ENCODE data around the gene PPIF. TPM values are rescaled to one million over a fixed set of nuclear protein-coding genes. Genes with fewer than 3 reads are reported as not detected.

Gene PPIF
- total RNA-seq, 6 experiments from 2014 or later, result 53.7 to 106 (median 90.1) TPM

DNA sequence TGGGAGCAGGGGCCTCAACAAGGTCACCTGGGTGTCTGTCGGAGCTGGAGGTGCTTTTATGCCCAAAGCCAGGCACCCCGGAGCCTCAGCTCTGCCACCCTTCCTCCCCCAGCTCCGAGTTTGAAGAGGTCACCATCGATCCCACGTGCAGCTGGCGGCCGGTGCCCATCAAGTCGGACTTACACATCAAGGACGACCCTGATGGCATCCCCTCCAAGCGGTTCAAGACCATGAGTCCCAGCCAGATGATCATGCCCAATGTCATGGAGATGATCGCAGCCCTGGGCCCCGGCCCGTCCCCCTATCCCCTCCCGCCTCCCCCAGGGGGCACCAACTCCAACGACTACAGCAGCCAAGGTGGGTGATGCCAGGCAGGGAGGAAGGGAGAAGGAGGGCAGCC lies 41.3 kb upstream of the PPIF start:
- ATAC-seq (no peak), DNase-seq (peak in 1 of 3 donors; percentile 57)
- intact Hi-C loops (cut with DNase I), result no loop called here
- 97% methylated on average over 6 of the region's 15 CpGs for WGBS (ENCODE audit: insufficient coverage, low coverage, low lambda C conversion rate, missing lambda C conversion rate)
- no peak for TF ChIP-seq POLR2A (IDR thresholded peaks at IDR 0.05)
- no peaks in the 10 kb centered on the region for H3K27me3 ChIP-seq
- H3K4me1 ChIP-seq, result peaks cover 0 to 10% (median 0%) of the 10 kb centered on the region in 4 donors
- H3K36me3 ChIP-seq, result peaks cover 11 to 43% (median 26%) of the 10 kb centered on the region in 4 donors
- no peak overlapping the region for H3K4me3 ChIP-seq
- no peaks in the 10 kb centered on the region for H3K9me3 ChIP-seq
- no peak overlapping the region for H3K27ac ChIP-seq

GRCh38 chr10:79306644-79307220 lies 40.5 kb upstream of the PPIF start:
- no peak for TF ChIP-seq POLR2A (IDR thresholded peaks at IDR 0.05)
- TF ChIP-seq, protein P1, sequence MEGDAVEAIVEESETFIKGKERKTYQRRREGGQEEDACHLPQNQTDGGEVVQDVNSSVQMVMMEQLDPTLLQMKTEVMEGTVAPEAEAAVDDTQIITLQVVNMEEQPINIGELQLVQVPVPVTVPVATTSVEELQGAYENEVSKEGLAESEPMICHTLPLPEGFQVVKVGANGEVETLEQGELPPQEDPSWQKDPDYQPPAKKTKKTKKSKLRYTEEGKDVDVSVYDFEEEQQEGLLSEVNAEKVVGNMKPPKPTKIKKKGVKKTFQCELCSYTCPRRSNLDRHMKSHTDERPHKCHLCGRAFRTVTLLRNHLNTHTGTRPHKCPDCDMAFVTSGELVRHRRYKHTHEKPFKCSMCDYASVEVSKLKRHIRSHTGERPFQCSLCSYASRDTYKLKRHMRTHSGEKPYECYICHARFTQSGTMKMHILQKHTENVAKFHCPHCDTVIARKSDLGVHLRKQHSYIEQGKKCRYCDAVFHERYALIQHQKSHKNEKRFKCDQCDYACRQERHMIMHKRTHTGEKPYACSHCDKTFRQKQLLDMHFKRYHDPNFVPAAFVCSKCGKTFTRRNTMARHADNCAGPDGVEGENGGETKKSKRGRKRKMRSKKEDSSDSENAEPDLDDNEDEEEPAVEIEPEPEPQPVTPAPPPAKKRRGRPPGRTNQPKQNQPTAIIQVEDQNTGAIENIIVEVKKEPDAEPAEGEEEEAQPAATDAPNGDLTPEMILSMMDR (IDR thresholded peaks at IDR 0.05), result no peak
- ATAC-seq, result no peak
- H3K27me3 ChIP-seq, result no peaks in the 10 kb centered on the region
- no peaks in the 10 kb centered on the region for H3K9me3 ChIP-seq
- peaks cover 11 to 43% (median 26%) of the 10 kb centered on the region in 4 donors for H3K36me3 ChIP-seq
- peak in 1 of 3 donors; percentile 35 for DNase-seq
- intact Hi-C loops (cut with DNase I), result no loop called here
- no peak overlapping the region for H3K4me3 ChIP-seq
- H3K4me1 ChIP-seq, result peaks cover 0 to 6% (median 0%) of the 10 kb centered on the region in 4 donors
- WGBS (ENCODE audit: insufficient coverage, low coverage, low lambda C conversion rate, missing lambda C conversion rate), result no CpG with 5 or more reads among the region's 8 CpGs
- H3K27ac ChIP-seq, result no peak overlapping the region

GRCh38 chr10:79308016-79308415 lies 39.3 kb upstream of the PPIF start:
- Histone ChIP-seq H3K4me1 (no peaks in the 10 kb centered on the region), H3K4me3 (no peak overlapping the region), H3K27me3 (no peaks in the 10 kb centered on the region), H3K27ac (no peak overlapping the region), H3K36me3 (peaks cover 11 to 46% (median 27%) of the 10 kb centered on the region in 4 donors), H3K9me3 (no peaks in the 10 kb centered on the region)
- intact Hi-C loops (cut with DNase I), result no loop called here
- TF ChIP-seq, protein P1 (IDR thresholded peaks at IDR 0.05), result no peak
- no peak for TF ChIP-seq POLR2A (IDR thresholded peaks at IDR 0.05)
- DNase-seq, result peak in 1 of 3 donors; percentile 21
- no peak for ATAC-seq
- WGBS (ENCODE audit: insufficient coverage, low coverage, low lambda C conversion rate, missing lambda C conversion rate), result 96% methylated on average over 5 of the region's 7 CpGs

DNA sequence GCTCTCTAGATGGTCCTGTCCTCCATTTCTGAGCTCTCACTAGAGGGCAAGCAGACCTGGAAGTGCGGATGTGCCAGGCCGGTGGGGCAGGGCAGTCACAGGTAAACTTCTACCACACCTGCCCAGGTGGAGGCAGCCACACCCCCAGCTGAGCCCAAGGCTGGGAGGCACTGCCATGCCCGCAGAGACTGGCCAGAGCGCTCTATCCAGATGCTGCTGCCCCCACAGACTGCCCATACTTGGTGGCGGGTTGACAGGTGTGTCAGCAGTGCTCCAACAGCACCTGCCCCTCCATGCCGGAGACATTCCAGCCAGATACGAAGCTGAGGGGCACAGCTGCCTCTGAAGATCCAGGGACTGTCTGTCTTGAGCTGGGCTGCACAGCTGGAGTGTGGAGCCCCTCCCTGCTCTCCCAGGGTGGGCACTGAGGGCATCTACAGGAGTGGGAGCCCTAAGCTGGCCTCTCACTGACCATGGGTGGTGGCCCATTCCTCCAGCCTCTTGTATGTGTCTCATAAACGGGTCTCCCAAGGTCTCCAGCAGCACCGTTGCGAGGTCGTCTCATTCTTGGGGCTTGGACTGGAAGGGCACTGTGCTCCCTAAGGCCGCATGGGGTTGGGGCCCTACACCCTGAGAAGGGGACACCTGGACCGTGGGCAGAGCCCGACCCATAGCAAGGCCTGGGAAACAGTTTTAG lies 38.2 kb upstream of the PPIF start:
- no peaks in the 10 kb centered on the region for H3K4me1 ChIP-seq
- 80% methylated on average over 6 of the region's 14 CpGs for WGBS (ENCODE audit: insufficient coverage, low coverage, low lambda C conversion rate, missing lambda C conversion rate)
- DNase-seq, result peak in 1 of 3 donors; percentile 46
- H3K4me3 ChIP-seq, result no peak overlapping the region
- peaks cover 5 to 37% (median 24%) of the 10 kb centered on the region in 4 donors for H3K36me3 ChIP-seq
- intact Hi-C loops (cut with DNase I), result no loop called here
- TF ChIP-seq, protein P1 (IDR thresholded peaks at IDR 0.05), result no peak
- no peaks in the 10 kb centered on the region for H3K9me3 ChIP-seq
- no peaks in the 10 kb centered on the region for H3K27me3 ChIP-seq
- no peak for ATAC-seq
- no peak overlapping the region for H3K27ac ChIP-seq

DNA sequence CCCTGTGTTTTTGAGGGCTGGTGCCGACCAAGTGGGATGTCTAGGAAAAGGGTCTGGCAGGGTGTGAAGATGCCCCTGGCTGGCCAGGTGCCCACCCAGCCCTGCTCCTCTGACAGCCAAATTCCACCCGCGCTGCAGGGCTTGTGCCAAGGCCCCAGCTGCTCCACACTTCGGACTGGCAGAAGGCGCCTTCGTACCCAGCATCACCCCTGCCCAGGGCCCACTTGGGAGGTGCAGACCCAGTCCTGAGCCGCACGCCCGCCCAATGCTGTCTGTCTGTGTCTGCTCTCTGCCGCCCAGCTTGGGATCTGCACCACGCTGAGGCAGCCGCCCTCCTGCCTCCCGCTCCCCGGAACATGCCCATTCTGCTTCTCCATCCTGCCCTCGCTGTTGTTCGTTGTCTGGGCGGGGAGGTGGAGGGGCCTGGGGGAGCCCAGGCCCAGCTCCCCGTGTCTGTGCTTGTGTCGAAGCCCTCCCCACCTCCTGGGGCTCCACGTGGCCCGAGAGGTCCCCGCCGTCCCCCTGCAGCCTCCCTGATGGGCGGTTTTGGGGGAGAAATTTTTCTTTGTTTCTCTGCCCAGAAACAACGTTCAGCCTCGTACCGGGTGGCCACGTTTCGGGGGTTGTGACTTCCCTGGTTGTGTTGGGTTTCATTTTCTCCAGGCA lies 36.9 kb upstream of the PPIF start:
- peaks cover 0 to 32% (median 15%) of the 10 kb centered on the region in 4 donors for H3K36me3 ChIP-seq
- no peaks in the 10 kb centered on the region for H3K27me3 ChIP-seq
- TF ChIP-seq, protein P1 (IDR thresholded peaks at IDR 0.05), result no peak
- no peak for TF ChIP-seq POLR2A (IDR thresholded peaks at IDR 0.05)
- intact Hi-C loops (cut with DNase I), result no loop called here
- ATAC-seq (no peak), DNase-seq (peak in 2 of 3 donors; percentile 22 to 49)
- WGBS (ENCODE audit: insufficient coverage, low coverage, low lambda C conversion rate, missing lambda C conversion rate), result 93% methylated on average over 15 of the region's 29 CpGs
- H3K9me3 ChIP-seq, result no peaks in the 10 kb centered on the region
- no peak overlapping the region for H3K27ac ChIP-seq
- H3K4me1 ChIP-seq, result no peaks in the 10 kb centered on the region
- H3K4me3 ChIP-seq, result no peak overlapping the region
